Esophagus squamous epithelium (tissue), 4 donors: ENCODE results near the gene LEF1.

Experiments used
- POLR2A ChIP-seq, 4 donors: fragments of 450-650 bp; IDR thresholded peaks; one replicate each; pipeline ENCODE4 v1.6.1; 2017; ENCODE audit warnings: antibody characterized with exemption in 4 of 4, mild to moderate bottlenecking in 4 of 4, moderate library complexity in 3 of 4
- TF ChIP-seq, protein P1 (sequence below), 6 experiments: fragments of 450-650 bp in 4 of 6; fragments of 200-600 bp in 2 of 6; sonication (generic) in 2 of 6; IDR thresholded peaks; one replicate each; pipeline ENCODE4 v1.5.1; 2016 to 2019; ENCODE audit warnings: antibody characterized with exemption in 6 of 6, mild to moderate bottlenecking in 4 of 6, moderate library complexity in 4 of 6

DNA sequence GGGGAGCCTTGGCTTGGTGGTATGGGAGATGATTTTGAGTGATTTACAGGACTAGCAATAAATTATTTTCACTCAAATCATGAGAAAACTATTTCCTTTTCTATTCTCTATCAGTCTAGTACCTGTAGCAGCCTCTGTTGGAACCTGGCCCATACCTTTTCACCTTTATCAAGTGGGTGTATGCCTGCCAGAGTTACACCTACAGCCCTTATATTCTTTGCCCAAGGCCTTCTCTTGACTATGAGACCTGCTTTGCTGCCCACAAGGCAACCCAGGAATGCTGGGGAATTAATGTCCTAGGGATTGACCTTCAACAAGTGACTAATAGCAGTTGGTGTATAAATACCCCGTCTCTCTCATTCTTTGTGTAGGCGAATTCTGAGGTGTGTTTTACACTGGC lies 20.0 kb upstream of the LEF1 start:
- TF ChIP-seq, protein P1, sequence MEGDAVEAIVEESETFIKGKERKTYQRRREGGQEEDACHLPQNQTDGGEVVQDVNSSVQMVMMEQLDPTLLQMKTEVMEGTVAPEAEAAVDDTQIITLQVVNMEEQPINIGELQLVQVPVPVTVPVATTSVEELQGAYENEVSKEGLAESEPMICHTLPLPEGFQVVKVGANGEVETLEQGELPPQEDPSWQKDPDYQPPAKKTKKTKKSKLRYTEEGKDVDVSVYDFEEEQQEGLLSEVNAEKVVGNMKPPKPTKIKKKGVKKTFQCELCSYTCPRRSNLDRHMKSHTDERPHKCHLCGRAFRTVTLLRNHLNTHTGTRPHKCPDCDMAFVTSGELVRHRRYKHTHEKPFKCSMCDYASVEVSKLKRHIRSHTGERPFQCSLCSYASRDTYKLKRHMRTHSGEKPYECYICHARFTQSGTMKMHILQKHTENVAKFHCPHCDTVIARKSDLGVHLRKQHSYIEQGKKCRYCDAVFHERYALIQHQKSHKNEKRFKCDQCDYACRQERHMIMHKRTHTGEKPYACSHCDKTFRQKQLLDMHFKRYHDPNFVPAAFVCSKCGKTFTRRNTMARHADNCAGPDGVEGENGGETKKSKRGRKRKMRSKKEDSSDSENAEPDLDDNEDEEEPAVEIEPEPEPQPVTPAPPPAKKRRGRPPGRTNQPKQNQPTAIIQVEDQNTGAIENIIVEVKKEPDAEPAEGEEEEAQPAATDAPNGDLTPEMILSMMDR (IDR thresholded peaks at IDR 0.05): no peak
- no peak for TF ChIP-seq POLR2A (IDR thresholded peaks at IDR 0.05)
